A673 (cell line): ENCODE data around the gene CHMP2A. TPM values are rescaled to one million over a fixed set of nuclear protein-coding genes. Genes with fewer than 3 reads are reported as not detected.

Experiments
- BruUV-seq: library from RNA; stranded (reverse); fragments of 400-500 nt; replicated peaks from 2 replicates; lab custom pipeline; 2021; lab: Mats Ljungman, UMichigan
- CTCF ChIA-PET: fragments of 300-600 bp; sonication (Branson Sonifier 250); formaldehyde crosslinking; loops from one replicate; lab custom pipeline; 2022; ENCODE audit warnings: antibody characterized with exemption; lab: Charles Lee
- POLR2A ChIA-PET: fragments of 300-600 bp; sonication (Branson Sonifier 250); formaldehyde crosslinking; loops from one replicate; lab custom pipeline; 2022; ENCODE audit warnings: antibody characterized with exemption; ENCODE audit not compliant: low non-redundant PET; lab: Charles Lee
- DNase-seq: peaks from one replicate; pipeline ENCODE4 v3.0.0-alpha.2; 2015; ENCODE audit warnings: low spot score
- H3K27ac ChIP-seq: fragments of 200-600 bp; sonication (generic); 2 replicates; pipeline ENCODE4 v1.5.1; 2016; ENCODE audit warnings: mixed run types, low read depth, mild to moderate bottlenecking, mixed read lengths, antibody characterized with exemption, low read length; ENCODE audit not compliant: poor library complexity, severe bottlenecking
- H3K27me3 ChIP-seq: fragments of 200-600 bp; sonication (generic); replicated peaks from 2 replicates; pipeline ENCODE4 v1.6.1; 2017; ENCODE audit warnings: mixed run types, low read depth, mild to moderate bottlenecking, mixed read lengths, antibody characterized with exemption, low read length; ENCODE audit not compliant: insufficient read depth, poor library complexity
- H3K36me3 ChIP-seq: fragments of 200-600 bp; sonication (generic); 2 replicates; pipeline ENCODE4 v1.6.1; 2016; ENCODE audit warnings: mixed run types, mild to moderate bottlenecking, mixed read lengths, antibody characterized with exemption, low read length; ENCODE audit not compliant: insufficient read depth, poor library complexity, severe bottlenecking
- H3K4me1 ChIP-seq: fragments of 200-600 bp; sonication (generic); 2 replicates; pipeline ENCODE4 v1.6.1; 2017; ENCODE audit warnings: mixed run types, mild to moderate bottlenecking, mixed read lengths, antibody characterized with exemption, low read length; ENCODE audit not compliant: insufficient read depth, poor library complexity, severe bottlenecking
- H3K4me3 ChIP-seq: fragments of 200-600 bp; sonication (generic); 2 replicates; pipeline ENCODE4 v1.5.1; 2016; ENCODE audit warnings: low read depth, mixed run types, mild to moderate bottlenecking, mixed read lengths, low read length; ENCODE audit not compliant: poor library complexity, severe bottlenecking
- H3K9me3 ChIP-seq: fragments of 200-600 bp; sonication (generic); 2 replicates; pipeline ENCODE4 v1.6.1; 2016; ENCODE audit warnings: mixed run types, low read depth, mild to moderate bottlenecking, mixed read lengths, antibody characterized with exemption, low read length; ENCODE audit not compliant: poor library complexity, severe bottlenecking
- EZH2 ChIP-seq: fragments of 200-600 bp; sonication (generic); IDR thresholded peaks from 2 replicates; pipeline ENCODE4 v1.6.1; 2017; ENCODE audit warnings: borderline replicate concordance, low read depth, mild to moderate bottlenecking, mixed read lengths, antibody characterized with exemption, low read length; ENCODE audit not compliant: poor library complexity, severe bottlenecking
- intact Hi-C: fragments of 100-400 bp; cut with micrococcal nuclease; formaldehyde crosslinking; loops from one replicate; pipeline ENCODE4 v1.10.0; 2022; ENCODE audit not compliant: unreplicated experiment
- total RNA-seq: library from RNA; stranded (reverse); gene quantifications from 2 replicates; pipeline ENCODE4 v1.2.3, GENCODE V29; 2021
- TF ChIP-seq, protein P1 (sequence below): fragments of 300-800, 200-600 bp; sonication (generic); conservative IDR thresholded peaks from 2 replicates; pipeline ENCODE4 v1.5.1; 2017; ENCODE audit warnings: low read depth, mild to moderate bottlenecking, antibody characterized with exemption, low read length, moderate library complexity, mixed read lengths

CHMP2A gene
- total RNA-seq, 1 experiment from 2014 or later = 57.6 TPM

DNA sequence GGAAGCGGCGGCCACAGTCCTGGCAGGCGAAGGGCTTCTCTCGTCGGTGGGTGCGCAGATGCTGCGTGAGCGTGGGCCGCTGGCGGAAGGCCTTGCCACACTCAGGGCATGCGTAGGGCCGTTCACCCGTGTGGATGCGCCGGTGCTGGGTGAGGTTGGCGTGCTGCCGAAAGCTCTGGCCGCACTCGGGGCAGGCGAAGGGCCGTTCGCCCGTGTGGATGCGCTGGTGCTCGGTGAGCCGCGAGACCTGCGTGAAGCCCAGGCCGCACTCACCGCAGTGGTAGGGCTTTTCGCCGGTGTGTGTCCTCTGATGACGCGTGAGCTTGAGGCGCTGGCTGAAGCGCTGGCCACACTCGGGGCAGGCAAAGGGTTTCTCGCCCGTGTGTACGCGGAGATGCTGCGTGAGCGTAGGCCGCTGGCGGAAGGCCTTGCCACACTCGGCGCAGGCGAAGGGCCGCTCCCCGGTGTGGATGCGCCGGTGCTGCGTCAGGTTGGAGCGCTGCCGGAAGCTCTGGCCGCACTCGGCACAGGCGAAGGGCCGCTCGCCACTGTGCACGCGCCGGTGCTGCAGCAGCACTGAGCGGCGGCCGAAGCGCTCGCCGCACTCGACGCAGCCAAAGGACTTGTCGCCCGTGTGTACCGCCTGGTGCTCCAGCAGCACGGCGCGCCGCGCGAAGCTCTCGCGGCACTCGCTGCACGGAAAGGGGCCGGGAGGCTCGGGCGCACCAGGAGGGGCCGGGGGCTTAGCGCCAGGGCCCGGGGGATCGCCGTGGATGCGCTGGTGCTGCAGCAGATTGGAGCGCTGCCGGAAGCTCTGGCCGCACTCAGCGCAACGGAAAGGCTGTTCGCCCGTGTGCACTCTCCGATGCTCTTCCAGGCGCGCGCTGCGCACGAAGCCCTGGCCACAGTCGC is 7.5 kb upstream of the CHMP2A start:
- intact Hi-C loops = no loop called here
- Histone ChIP-seq H3K4me3 (peak overlapping the region; percentile 43), H3K27ac (no peak overlapping the region), H3K27me3 (no peaks in the 10 kb centered on the region), H3K4me1 (peaks cover 16% of the 10 kb centered on the region), H3K36me3 (no peaks in the 10 kb centered on the region), H3K9me3 (no peaks in the 10 kb centered on the region)
- ChIA-PET CTCF (no interaction called here), POLR2A (no interaction called here)
- no TSS peak for BruUV-seq
- TF ChIP-seq, protein P1, sequence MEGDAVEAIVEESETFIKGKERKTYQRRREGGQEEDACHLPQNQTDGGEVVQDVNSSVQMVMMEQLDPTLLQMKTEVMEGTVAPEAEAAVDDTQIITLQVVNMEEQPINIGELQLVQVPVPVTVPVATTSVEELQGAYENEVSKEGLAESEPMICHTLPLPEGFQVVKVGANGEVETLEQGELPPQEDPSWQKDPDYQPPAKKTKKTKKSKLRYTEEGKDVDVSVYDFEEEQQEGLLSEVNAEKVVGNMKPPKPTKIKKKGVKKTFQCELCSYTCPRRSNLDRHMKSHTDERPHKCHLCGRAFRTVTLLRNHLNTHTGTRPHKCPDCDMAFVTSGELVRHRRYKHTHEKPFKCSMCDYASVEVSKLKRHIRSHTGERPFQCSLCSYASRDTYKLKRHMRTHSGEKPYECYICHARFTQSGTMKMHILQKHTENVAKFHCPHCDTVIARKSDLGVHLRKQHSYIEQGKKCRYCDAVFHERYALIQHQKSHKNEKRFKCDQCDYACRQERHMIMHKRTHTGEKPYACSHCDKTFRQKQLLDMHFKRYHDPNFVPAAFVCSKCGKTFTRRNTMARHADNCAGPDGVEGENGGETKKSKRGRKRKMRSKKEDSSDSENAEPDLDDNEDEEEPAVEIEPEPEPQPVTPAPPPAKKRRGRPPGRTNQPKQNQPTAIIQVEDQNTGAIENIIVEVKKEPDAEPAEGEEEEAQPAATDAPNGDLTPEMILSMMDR = no peak
- no peak for TF ChIP-seq EZH2
- DNase-seq = peak; percentile 51

DNA sequence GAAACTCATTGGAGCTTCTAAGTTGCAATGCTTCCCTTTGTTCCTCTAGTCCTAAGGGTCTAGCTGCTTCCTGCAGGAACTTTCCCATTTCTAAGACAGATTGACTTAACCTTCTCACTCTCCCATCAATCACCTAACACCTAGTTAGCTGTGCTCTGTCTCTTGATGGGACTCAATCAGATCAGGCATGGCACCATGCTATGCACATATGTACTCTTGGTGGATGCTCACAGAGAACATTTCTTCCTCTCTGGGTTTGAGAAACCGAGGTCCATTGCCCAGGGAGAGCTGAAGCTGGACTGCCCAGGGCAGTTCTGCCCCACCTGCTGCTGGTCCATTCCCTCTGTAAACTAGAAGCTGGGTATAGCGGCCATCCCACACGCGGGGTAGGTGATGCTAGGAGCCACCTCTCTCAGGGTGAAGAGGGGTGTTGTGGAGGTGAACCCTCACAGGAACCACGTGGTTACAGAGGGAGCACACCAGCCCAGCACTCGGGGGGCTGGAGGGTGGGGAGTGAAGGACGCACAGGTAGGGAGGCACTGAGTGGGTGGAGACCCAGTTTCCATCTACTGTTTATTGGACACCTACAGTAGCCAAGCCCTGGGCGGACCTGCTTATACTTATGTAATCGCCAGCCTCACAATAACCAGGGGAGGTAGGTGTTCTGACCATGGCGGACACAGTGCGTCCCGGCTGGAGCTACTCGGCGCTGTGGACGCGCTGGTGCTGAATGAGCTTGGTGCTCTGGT is 6.6 kb upstream of the CHMP2A start:
- peaks cover 5% of the 10 kb centered on the region for H3K36me3 ChIP-seq
- POLR2A ChIA-PET = no interaction called here
- no peaks in the 10 kb centered on the region for H3K9me3 ChIP-seq
- BruUV-seq = no TSS peak
- H3K4me3 ChIP-seq = no peak overlapping the region
- CTCF ChIA-PET = no interaction called here
- H3K27ac ChIP-seq = no peak overlapping the region
- DNase-seq = no peak
- H3K4me1 ChIP-seq = peaks cover 16% of the 10 kb centered on the region
- intact Hi-C loops = no loop called here
- no peaks in the 10 kb centered on the region for H3K27me3 ChIP-seq
- TF ChIP-seq EZH2 = no peak
- TF ChIP-seq, protein P1 = no peak

DNA sequence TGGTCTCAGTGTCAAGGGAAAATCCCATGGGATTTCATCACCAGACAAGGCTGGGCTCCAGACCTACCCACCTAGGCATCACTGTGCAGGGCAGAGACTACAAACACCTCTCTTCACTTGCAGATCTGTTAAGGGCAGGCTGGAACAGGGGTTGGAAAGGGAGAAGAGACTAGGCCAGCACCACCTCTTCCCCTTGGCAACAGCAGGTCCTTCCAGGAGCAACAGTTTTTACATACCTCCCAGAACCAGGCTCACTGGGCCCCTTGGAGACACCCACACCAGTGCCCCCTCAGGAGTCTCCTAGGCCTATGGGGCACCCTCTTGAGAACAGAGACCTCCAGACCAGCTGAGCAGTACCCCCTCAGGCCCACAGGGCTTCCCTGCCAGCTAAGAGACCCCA is 6.0 kb upstream of the CHMP2A start:
- no peaks in the 10 kb centered on the region for H3K27me3 ChIP-seq
- H3K4me3 ChIP-seq = no peak overlapping the region
- H3K36me3 ChIP-seq = peaks cover 11% of the 10 kb centered on the region
- ChIA-PET POLR2A (no interaction called here), CTCF (no interaction called here)
- DNase-seq = no peak
- intact Hi-C loops = no loop called here
- no TSS peak for BruUV-seq
- TF ChIP-seq, protein P1 = no peak
- no peak for TF ChIP-seq EZH2
- H3K4me1 ChIP-seq = peaks cover 16% of the 10 kb centered on the region
- H3K27ac ChIP-seq = no peak overlapping the region
- no peaks in the 10 kb centered on the region for H3K9me3 ChIP-seq
